ENCODE data around the gene ATF4. TPM values are rescaled to one million over a fixed set of nuclear protein-coding genes. Genes with fewer than 3 reads are reported as not detected.
A peak's percentile ranks its signal among the peaks of the same experiment; 100 is the strongest.

Gene ATF4
- total RNA-seq, 4 donors from 2014 or later: 234 to 335 (median 284) TPM

DNA sequence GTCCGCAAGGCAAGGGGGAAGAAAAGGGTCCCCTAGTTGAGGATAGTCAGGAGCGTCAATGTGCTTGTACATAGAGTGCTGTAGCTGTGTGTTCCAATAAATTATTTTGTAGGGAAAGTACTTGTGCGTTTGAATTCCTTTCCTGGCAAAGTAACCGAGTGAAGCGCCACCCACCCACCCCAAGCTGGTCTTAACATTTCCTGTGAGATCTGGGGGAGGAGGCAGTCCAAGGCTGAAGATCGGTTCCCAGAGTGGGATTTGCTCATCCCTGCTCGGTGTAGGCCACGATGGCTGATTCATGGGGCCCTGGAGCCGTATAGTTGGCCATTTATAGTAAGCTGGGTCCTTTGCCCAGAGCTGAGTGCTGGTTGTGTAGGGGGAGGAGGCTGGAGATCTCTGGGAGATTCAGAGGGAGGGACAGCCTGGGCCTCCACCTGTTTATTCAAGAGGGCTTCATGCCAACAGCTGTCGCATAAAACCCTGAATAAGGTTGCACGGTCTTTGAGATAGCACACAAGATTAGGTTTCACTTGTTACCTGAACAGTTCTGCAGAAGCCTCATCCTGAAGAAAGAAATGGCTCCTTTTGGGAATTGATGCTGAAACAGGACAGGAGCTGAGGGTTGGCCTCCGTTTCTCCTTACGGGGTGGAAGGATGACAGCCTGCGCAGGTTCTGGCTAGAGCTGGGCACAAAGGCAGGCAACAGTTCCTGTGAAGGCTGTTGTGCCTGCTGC lies 2.4 kb downstream of the ATF4 start:
- no peak for DNase-seq (ENCODE audit: low spot score in 2 of 2)
- H3K4me1 ChIP-seq: peaks cover 62% of the 10 kb centered on the region

DNA sequence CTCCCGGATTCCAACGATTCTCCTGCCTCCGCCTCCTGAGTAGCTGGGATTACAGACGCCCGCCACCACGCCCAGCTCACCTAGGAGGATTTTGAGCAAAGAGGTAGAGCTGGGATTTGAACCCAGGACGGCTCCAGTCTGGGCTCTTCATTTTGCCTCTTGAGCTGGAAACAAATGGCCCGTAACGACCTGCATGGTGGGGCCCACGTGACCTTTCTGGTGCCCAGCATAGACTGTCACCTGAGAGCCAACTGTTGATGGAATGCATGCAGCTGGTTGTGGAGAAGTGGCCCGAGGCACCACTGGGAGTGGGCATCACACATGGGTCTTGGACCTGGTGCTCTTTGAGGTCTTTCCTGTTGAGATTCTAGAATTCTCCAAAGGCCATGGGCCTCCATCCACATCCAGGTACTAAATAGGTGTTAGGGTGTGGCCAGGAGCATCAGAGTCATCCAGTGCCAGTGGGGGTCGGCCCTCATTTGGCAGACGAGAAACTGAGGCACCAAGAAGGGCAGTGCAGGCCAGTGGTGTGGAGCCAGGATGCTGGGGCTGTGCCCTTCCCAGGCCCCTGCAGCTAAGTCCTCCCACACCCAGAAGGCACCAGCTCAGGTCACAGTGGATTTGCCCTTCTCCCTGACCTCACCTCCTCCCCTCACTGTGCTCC lies 3.9 kb downstream of the ATF4 start:
- Histone ChIP-seq H3K27ac (no peak overlapping the region), H3K4me3 (peak overlapping the region; percentile 86), H3K36me3 (peaks cover 45% of the 10 kb centered on the region), H3K9me3 (no peaks in the 10 kb centered on the region), H3K27me3 (no peaks in the 10 kb centered on the region), H3K4me1 (peaks cover 68% of the 10 kb centered on the region)
- WGBS: 74% methylated on average over 12 of the region's 13 CpGs
- TF ChIP-seq, protein P1, sequence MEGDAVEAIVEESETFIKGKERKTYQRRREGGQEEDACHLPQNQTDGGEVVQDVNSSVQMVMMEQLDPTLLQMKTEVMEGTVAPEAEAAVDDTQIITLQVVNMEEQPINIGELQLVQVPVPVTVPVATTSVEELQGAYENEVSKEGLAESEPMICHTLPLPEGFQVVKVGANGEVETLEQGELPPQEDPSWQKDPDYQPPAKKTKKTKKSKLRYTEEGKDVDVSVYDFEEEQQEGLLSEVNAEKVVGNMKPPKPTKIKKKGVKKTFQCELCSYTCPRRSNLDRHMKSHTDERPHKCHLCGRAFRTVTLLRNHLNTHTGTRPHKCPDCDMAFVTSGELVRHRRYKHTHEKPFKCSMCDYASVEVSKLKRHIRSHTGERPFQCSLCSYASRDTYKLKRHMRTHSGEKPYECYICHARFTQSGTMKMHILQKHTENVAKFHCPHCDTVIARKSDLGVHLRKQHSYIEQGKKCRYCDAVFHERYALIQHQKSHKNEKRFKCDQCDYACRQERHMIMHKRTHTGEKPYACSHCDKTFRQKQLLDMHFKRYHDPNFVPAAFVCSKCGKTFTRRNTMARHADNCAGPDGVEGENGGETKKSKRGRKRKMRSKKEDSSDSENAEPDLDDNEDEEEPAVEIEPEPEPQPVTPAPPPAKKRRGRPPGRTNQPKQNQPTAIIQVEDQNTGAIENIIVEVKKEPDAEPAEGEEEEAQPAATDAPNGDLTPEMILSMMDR (IDR thresholded peaks at IDR 0.05): no peak
- no peak for TF ChIP-seq POLR2A (IDR thresholded peaks at IDR 0.05)
- TF ChIP-seq EP300 (IDR thresholded peaks at IDR 0.05): no peak
- TF ChIP-seq POLR2AphosphoS5 (IDR thresholded peaks at IDR 0.05): no peak
- DNase-seq (ENCODE audit: low spot score in 2 of 2): no peak

More for the DNA sequence above, 2.4 kb downstream of the ATF4 start:
- no peak for TF ChIP-seq POLR2A (IDR thresholded peaks at IDR 0.05)
- TF ChIP-seq, protein P1 (IDR thresholded peaks at IDR 0.05): no peak
- H3K9me3 ChIP-seq: no peaks in the 10 kb centered on the region
- peaks cover 40% of the 10 kb centered on the region for H3K36me3 ChIP-seq
- no peaks in the 10 kb centered on the region for H3K27me3 ChIP-seq
- WGBS: 10% methylated on average over 12 of the region's 14 CpGs
- H3K4me3 ChIP-seq: peak overlapping the region; percentile 86
- H3K27ac ChIP-seq: peak overlapping the region; percentile 46

DNA sequence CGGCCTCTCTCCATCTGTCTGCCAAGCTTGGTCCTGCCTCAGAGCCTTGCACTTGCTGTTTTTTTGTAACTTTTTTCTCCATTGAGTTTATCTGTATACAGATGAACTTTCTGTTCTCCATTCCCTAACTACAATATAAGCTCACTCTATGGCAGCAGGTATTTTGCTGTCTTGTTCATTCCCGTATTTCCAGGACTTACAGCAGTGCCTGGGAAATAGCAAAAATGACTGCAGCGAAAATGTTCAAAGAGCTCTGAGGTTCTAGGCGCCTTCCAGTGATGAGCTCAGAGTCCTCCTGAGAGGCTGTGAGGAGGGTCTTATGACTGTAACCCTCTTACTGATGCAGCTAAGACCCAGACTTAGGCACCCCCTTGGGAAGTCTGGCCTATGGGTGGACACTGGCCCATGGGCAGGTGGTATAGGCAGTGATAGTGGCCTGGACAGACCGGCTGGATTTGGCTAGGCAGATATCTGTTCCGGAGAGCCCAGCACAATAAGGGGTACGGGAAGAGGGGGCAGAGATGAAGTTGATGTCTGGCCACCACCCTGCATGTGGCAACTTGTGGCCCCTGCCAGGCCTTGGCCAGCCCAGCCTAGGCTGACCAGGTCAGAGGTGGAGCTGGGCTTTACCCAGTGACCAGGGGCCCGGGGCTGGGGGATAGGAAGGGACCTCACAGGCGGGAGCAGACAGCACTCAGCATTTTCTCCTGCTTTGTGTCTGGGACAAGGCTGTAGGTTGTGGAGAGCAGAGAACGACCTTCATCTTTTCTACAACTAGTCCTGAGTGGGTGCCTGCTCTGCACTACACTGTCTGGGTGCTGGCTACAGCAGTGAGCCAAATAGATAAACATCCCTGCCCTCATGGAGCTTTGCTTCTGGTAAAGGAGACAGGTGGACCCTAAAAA lies 4.6 kb downstream of the ATF4 start:
- 86% methylated on average over 10 of the region's 10 CpGs for WGBS
- TF ChIP-seq, protein P1 (IDR thresholded peaks at IDR 0.05): no peak
- TF ChIP-seq POLR2A (IDR thresholded peaks at IDR 0.05) (no peak), POLR2AphosphoS5 (IDR thresholded peaks at IDR 0.05) (no peak), EP300 (IDR thresholded peaks at IDR 0.05) (no peak)
- H3K4me3 ChIP-seq: no peak overlapping the region
- no peaks in the 10 kb centered on the region for H3K27me3 ChIP-seq
- peaks cover 50% of the 10 kb centered on the region for H3K36me3 ChIP-seq
- no peak for DNase-seq (ENCODE audit: low spot score in 2 of 2)
- H3K9me3 ChIP-seq: no peaks in the 10 kb centered on the region
- no peak overlapping the region for H3K27ac ChIP-seq
- peaks cover 73% of the 10 kb centered on the region for H3K4me1 ChIP-seq

DNA sequence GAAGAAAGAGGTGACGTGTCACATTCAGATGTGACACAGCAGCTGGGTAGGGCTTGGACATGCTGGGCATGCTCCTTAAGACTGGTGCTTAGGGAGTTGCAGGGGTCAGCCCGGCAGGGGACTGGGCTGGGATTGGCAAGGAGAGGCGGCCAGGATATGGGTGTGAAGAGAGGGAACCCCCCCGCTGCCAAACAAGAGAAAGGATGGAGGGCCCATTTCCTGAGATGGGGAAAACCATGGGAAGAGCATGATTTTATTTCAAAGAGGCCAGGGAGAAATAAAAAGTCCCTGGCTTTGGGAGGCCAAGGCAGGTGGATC lies 5.3 kb downstream of the ATF4 start:
- peaks cover 50% of the 10 kb centered on the region for H3K36me3 ChIP-seq
- DNase-seq (ENCODE audit: low spot score in 2 of 2): no peak
- no peaks in the 10 kb centered on the region for H3K9me3 ChIP-seq
- H3K27ac ChIP-seq: no peak overlapping the region
- TF ChIP-seq EP300 (IDR thresholded peaks at IDR 0.05) (no peak), POLR2AphosphoS5 (IDR thresholded peaks at IDR 0.05) (no peak), POLR2A (IDR thresholded peaks at IDR 0.05) (no peak)
- TF ChIP-seq, protein P1 (IDR thresholded peaks at IDR 0.05): no peak
- WGBS: 77% methylated on average over 4 of the region's 4 CpGs
- no peaks in the 10 kb centered on the region for H3K27me3 ChIP-seq
- peaks cover 79% of the 10 kb centered on the region for H3K4me1 ChIP-seq
- H3K4me3 ChIP-seq: no peak overlapping the region

DNA sequence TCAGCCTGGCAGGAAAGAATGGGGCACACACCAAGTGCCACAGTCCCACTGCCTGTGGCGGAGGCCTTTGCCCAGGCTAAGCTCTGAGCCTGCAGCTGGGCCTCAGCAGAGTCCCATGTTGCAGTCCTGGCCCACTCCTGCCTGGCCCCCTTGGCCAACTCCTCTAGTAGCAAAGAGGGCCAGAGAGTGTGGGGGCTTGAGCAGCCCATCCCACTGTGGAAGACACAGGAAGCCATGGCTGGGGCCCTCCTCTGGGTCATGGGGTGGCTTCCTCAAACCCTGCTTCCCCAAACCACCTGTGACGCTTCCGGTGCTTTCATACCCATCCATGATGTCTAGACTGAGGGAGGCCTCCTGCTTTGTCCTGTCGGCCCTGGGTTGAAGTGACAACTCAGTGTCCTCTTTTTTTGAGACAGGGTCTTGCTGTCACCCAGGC lies 6.4 kb downstream of the ATF4 start:
- Histone ChIP-seq H3K36me3 (peaks cover 43% of the 10 kb centered on the region), H3K9me3 (no peaks in the 10 kb centered on the region), H3K4me3 (no peak overlapping the region), H3K27ac (no peak overlapping the region), H3K4me1 (peaks cover 85% of the 10 kb centered on the region), H3K27me3 (no peaks in the 10 kb centered on the region)
- WGBS: 70% methylated on average over 4 of the region's 4 CpGs
- TF ChIP-seq POLR2A (IDR thresholded peaks at IDR 0.05) (no peak), EP300 (IDR thresholded peaks at IDR 0.05) (no peak)
- TF ChIP-seq, protein P1 (IDR thresholded peaks at IDR 0.05): no peak
- no peak for DNase-seq (ENCODE audit: low spot score in 2 of 2)

Data from suprapubic skin (tissue), 4 donors.